ENCODE measurements around the gene SPOCD1. TPM values are rescaled to one million over a fixed set of nuclear protein-coding genes. Genes with fewer than 3 reads are reported as not detected.

The SPOCD1 gene
- total RNA-seq, 1 donor from 2014 or later = 1.5 TPM

DNA sequence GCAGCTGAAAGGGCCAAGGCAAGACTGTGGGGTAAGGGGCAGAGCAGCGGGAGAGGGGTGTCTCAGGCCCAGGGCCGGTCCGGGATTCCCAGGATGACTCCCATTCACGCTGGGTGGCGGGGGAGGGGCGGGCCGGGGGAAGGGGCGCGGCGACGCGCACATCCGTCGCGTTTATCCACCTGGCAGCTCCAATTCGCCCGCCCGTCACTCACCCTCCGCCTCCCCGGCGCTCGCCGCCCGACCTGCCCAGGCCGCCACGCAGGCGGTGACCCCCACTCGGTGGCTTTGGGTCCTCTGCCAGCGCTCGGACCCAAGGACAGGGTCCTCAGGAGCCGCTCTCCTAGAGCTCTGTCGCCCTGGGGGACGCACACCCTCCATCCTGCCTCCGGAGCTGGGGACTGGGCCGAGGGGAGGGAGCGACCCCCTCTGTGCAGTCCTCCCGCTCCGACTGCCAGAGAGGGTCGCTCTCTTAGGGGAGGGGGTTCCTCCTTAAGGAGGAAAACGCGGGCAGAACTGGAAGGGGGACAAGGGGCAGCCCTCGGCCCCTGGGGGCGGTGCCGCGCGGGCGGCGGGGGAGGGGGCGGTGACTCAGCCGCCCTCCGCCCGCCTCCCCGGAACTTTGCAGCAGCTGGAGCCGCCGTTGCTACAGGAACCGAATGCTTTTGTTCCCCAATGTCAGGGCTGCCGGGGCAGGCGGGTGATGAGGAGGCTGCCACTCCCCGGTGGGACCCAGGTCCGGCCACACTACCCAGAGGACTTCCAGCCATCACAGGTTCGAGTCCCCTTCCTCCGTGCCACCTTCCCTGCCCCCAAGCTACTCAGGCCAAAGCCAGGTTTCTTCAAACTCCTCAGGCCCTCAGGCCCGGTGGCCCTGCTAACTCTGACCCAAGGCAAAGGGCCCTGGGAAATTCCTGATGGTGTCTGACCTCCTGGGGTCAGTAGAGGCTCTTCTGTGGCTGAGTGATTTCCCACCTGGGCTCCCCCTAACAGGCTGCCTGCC is 55.1 kb downstream of the SPOCD1 start:
- peak overlapping the region; percentile 62 for H3K4me3 Mint-ChIP-seq (ENCODE audit: unreplicated experiment)
- TF ChIP-seq, protein P1, sequence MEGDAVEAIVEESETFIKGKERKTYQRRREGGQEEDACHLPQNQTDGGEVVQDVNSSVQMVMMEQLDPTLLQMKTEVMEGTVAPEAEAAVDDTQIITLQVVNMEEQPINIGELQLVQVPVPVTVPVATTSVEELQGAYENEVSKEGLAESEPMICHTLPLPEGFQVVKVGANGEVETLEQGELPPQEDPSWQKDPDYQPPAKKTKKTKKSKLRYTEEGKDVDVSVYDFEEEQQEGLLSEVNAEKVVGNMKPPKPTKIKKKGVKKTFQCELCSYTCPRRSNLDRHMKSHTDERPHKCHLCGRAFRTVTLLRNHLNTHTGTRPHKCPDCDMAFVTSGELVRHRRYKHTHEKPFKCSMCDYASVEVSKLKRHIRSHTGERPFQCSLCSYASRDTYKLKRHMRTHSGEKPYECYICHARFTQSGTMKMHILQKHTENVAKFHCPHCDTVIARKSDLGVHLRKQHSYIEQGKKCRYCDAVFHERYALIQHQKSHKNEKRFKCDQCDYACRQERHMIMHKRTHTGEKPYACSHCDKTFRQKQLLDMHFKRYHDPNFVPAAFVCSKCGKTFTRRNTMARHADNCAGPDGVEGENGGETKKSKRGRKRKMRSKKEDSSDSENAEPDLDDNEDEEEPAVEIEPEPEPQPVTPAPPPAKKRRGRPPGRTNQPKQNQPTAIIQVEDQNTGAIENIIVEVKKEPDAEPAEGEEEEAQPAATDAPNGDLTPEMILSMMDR (IDR thresholded peaks at IDR 0.05; ENCODE audit: unreplicated experiment) = no peak
- H3K36me3 Mint-ChIP-seq (ENCODE audit: low read depth, unreplicated experiment) = peaks cover 7% of the 10 kb centered on the region
- no peaks in the 10 kb centered on the region for H3K9me3 Mint-ChIP-seq (ENCODE audit: unreplicated experiment)
- H3K27me3 Mint-ChIP-seq (ENCODE audit: unreplicated experiment) = peaks cover 12% of the 10 kb centered on the region
- H3K27ac Mint-ChIP-seq (ENCODE audit: unreplicated experiment) = no peak overlapping the region
- peak; percentile 64 for DNase-seq (ENCODE audit: low spot score)
- peaks cover 8% of the 10 kb centered on the region for H3K4me1 Mint-ChIP-seq (ENCODE audit: unreplicated experiment)

DNA sequence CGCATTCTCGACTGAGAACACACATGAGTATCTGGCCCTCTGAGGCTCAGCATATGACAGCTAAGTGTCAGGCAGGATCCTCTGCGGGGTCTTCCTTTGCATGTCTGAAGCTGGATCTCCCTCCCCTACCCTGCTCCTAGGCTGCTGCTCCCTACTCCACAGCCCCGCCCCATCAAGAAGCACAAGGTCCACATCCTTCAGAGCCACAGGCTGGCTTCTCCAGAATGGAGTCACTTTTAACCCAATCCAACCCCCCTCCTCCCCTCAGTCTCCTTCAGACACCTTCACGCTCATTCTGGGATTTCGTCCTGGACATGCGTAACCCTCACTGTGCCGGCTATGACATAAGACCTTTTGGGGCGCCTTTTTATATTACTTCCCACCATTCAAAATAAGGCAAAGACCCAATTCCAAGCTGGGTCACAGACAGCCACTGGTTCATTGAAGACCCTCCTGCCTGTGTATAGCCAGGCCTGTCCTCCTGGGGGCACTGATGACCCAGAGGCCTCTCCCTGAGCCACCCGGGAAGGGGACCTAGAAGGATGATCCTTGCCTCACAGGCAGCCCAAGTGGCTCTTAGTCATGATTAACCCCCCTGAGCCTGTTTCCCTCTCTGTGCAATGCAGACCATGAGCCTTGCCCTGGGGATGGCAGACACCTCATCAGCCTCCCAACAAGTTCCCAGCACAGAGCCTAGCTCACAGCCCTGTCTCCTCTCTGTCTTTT is 56.4 kb downstream of the SPOCD1 start:
- peaks cover 8% of the 10 kb centered on the region for H3K4me1 Mint-ChIP-seq (ENCODE audit: unreplicated experiment)
- H3K36me3 Mint-ChIP-seq (ENCODE audit: low read depth, unreplicated experiment) = peaks cover 7% of the 10 kb centered on the region
- H3K9me3 Mint-ChIP-seq (ENCODE audit: unreplicated experiment) = no peaks in the 10 kb centered on the region
- TF ChIP-seq, protein P1 (IDR thresholded peaks at IDR 0.05; ENCODE audit: unreplicated experiment) = no peak
- peaks cover 14% of the 10 kb centered on the region for H3K27me3 Mint-ChIP-seq (ENCODE audit: unreplicated experiment)
- H3K27ac Mint-ChIP-seq (ENCODE audit: unreplicated experiment) = no peak overlapping the region
- no peak for DNase-seq (ENCODE audit: low spot score)
- H3K4me3 Mint-ChIP-seq (ENCODE audit: unreplicated experiment) = peak overlapping the region; percentile 65

DNA sequence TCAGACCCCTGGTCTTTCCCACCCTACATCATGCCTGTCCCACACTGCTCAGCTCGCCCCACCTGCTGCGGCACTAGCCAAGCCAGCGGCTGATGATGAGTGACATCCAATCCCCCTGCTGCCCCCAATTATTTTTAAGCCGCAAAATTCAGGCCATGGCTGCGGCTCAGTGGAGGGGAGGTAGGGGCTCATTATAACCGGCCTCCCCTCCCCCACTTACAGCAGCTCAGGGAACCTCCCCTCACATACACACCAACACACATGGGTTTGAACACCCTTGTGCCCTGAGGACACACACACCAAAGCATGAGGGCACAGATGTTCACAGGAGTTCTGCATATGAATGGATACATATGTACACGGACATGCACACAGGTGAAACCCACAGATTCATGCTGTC is 57.0 kb downstream of the SPOCD1 start:
- H3K36me3 Mint-ChIP-seq (ENCODE audit: low read depth, unreplicated experiment) = peaks cover 7% of the 10 kb centered on the region
- H3K9me3 Mint-ChIP-seq (ENCODE audit: unreplicated experiment) = no peaks in the 10 kb centered on the region
- TF ChIP-seq, protein P1 (IDR thresholded peaks at IDR 0.05; ENCODE audit: unreplicated experiment) = no peak
- H3K4me1 Mint-ChIP-seq (ENCODE audit: unreplicated experiment) = peaks cover 8% of the 10 kb centered on the region
- no peak for DNase-seq (ENCODE audit: low spot score)
- H3K27me3 Mint-ChIP-seq (ENCODE audit: unreplicated experiment) = peaks cover 14% of the 10 kb centered on the region
- H3K4me3 Mint-ChIP-seq (ENCODE audit: unreplicated experiment) = no peak overlapping the region
- H3K27ac Mint-ChIP-seq (ENCODE audit: unreplicated experiment) = no peak overlapping the region

DNA sequence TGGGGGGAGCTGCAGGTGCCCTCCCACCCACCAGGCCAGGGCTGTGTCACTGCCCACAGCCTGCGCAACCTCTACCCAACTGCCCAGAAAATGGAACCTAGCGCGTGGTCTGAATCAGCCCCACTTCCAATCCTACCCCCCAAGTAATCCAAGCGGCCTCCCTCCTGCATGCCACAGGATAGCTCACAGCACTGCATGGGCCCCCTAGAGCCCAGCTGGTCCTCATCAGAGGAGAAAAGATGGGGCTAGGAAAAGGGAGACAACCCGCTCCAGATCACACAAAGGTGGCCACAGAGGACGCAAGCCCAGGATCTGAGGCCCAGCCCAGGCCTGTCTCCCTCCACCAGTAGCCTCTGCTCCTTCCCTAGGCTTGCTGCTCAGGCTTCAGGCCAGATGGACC is 57.8 kb downstream of the SPOCD1 start:
- no peaks in the 10 kb centered on the region for H3K9me3 Mint-ChIP-seq (ENCODE audit: unreplicated experiment)
- no peak overlapping the region for H3K27ac Mint-ChIP-seq (ENCODE audit: unreplicated experiment)
- H3K4me3 Mint-ChIP-seq (ENCODE audit: unreplicated experiment) = no peak overlapping the region
- H3K4me1 Mint-ChIP-seq (ENCODE audit: unreplicated experiment) = peaks cover 7% of the 10 kb centered on the region
- TF ChIP-seq, protein P1 (IDR thresholded peaks at IDR 0.05; ENCODE audit: unreplicated experiment) = no peak
- no peak for DNase-seq (ENCODE audit: low spot score)
- H3K27me3 Mint-ChIP-seq (ENCODE audit: unreplicated experiment) = peaks cover 9% of the 10 kb centered on the region
- H3K36me3 Mint-ChIP-seq (ENCODE audit: low read depth, unreplicated experiment) = peaks cover 7% of the 10 kb centered on the region

Data from endothelial cell (in vitro differentiated cells).